NB4 (cell line): ENCODE data around the gene MROH2A.

ENCODE experiments used
- CTCF ChIP-seq: IDR thresholded peaks from one replicate; pipeline ENCODE4 v1.5.1; 2012; ENCODE audit warnings: low read depth, low read length
- MYC ChIP-seq: IDR thresholded peaks from 2 replicates; pipeline ENCODE4 v1.6.1; 2011; ENCODE audit warnings: low read depth, low read length
- POLR2A ChIP-seq: IDR thresholded peaks from 2 replicates; pipeline ENCODE4 v1.6.1; 2011; ENCODE audit warnings: mild to moderate bottlenecking; ENCODE audit not compliant: insufficient read length; ENCODE audit errors: extremely low read depth

GRCh38 chr2:233841183-233841582 is 63.1 kb downstream of the MROH2A start:
- TF ChIP-seq CTCF (no peak), POLR2A (no peak), MYC (no peak)
